GM12864 (cell line): Measurements from ENCODE around the gene GREM1.

Experiments used
- DNase-seq: peaks from one replicate; pipeline ENCODE4 v3.0.0-alpha.2; 2011; ENCODE audit warnings: low read depth
- H3K4me3 ChIP-seq: 2 replicates; pipeline ENCODE4 v1.5.1; 2011; ENCODE audit warnings: mild to moderate bottlenecking, low read depth, low read length, control low read depth
- TF ChIP-seq, protein P1 (sequence below): IDR thresholded peaks from 2 replicates; pipeline ENCODE4 v1.5.1; 2011; ENCODE audit warnings: low read depth, mild to moderate bottlenecking, moderate library complexity, low read length, control low read depth, inconsistent platforms; ENCODE audit errors: missing control alignments

The GREM1 gene

DNA sequence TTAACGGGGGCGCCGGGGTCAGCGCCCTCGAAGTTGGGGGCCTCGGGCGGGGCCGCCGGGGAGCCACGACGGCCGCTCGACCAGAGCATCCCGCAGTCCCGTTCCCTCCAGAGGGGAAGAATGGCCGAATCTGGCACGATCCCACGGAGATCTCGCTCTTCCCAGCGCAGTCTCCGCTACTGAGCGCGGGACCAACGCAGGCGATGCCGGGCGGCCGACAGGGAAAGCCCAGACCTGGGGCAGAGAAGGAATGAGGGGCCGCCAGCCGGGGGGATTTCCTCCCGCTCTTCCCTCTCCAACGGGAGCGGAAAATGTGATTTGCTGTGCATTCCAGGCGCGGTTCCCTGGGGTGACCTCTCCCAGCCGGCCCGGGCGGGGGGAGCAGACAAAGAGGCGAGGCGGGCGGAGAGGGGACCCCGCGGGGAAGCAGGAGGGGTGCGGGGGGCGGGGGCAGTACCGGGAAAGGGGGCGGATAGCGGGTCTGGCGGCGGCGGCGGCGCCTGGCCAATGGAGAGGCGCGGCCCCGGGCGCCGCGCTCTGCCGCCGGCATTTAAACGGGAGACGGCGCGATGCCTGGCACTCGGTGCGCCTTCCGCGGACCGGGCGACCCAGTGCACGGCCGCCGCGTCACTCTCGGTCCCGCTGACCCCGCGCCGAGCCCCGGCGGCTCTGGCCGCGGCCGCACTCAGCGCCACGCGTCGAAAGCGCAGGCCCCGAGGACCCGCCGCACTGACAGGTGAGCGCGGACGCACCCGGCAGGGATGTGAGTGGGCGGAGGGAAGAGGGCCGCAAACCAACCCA is at the start of gene GREM1:
Gene GREM1, plus strand, starts transcription at position 579 of the 801 bp plus-strand sequence. CDS start 12,687 bp downstream, outside the sequence.
- TF ChIP-seq, protein P1, sequence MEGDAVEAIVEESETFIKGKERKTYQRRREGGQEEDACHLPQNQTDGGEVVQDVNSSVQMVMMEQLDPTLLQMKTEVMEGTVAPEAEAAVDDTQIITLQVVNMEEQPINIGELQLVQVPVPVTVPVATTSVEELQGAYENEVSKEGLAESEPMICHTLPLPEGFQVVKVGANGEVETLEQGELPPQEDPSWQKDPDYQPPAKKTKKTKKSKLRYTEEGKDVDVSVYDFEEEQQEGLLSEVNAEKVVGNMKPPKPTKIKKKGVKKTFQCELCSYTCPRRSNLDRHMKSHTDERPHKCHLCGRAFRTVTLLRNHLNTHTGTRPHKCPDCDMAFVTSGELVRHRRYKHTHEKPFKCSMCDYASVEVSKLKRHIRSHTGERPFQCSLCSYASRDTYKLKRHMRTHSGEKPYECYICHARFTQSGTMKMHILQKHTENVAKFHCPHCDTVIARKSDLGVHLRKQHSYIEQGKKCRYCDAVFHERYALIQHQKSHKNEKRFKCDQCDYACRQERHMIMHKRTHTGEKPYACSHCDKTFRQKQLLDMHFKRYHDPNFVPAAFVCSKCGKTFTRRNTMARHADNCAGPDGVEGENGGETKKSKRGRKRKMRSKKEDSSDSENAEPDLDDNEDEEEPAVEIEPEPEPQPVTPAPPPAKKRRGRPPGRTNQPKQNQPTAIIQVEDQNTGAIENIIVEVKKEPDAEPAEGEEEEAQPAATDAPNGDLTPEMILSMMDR, result no peak
- no peak within 1 kb of the TSS for H3K4me3 ChIP-seq

DNA sequence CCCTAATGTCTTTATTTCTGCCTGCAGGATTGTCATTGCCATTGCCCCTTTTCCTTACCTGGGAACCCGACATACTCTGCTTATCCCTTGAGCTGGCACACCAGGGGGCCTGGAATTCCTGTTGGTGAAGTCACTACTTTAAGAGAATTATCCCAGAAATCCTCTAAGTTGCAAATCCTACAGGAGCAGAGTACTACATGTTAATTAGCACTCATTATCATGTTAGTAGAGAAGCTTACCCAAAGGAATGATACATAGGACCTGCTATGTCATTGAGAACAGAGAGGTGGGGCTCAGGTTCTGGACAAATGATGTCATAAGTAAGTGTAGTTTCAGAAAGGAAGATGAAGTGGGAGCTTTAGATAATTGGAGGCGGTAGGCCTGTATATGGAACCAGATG is 48.9 kb upstream of the GREM1 start:
- TF ChIP-seq, protein P1, result no peak
- no peak overlapping the region for H3K4me3 ChIP-seq
- DNase-seq, result no peak

More for the DNA sequence above, at the start of gene GREM1:
- DNase-seq, result no peak

DNA sequence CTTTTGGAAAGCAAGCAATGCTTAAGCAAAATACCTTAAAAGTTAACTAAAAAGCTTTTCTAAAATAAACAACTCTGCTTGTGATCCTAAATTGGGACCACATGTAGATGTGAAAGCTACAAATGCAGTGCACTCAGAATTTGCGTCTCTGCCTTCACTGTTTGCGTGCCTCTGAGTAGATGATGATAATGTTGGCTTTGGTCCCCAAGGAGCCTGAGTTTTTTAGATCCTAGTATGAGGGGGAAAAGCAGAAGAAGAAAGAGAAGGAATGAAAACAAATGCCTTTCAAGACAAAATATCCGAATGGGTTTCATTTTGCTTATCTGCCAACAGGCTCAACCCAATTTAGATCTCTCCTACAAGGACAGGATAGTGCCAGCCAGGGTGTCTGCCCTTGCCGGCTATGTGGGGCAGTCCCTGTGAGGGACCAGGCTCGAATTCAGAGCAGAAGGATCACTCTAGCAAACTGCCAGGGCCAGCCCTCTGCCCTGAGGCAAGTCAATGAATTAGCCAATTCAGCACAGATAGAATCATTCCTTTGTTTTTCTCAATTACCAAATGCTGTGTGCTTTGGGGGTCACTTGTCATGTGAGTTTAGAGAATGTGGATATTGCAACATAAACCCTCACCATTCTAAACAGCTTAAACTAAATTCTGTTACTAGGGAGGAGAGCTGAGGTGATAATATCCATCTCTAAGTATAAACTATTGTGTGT is 47.8 kb upstream of the GREM1 start:
- TF ChIP-seq, protein P1, result no peak
- no peak for DNase-seq
- H3K4me3 ChIP-seq, result no peak overlapping the region

DNA sequence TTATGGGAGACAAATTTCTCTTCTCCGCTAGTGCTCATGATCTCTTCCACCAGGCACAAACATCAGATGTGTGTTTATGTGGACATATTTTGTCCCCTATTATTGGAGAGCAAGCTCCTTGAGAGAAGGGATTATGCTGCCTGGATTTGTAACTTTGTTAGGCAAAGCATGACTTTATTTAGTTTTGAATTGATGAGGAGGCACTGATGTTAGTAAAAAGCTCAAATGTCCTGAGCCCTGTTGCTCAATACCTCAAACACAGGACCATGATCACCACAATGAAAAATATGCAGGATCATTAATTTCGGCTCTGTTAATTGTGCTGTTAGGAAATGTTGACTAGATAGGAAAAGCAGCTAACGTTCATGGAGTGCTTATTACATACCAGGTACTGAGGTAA is 47.2 kb upstream of the GREM1 start:
- TF ChIP-seq, protein P1, result no peak
- DNase-seq, result no peak
- no peak overlapping the region for H3K4me3 ChIP-seq

DNA sequence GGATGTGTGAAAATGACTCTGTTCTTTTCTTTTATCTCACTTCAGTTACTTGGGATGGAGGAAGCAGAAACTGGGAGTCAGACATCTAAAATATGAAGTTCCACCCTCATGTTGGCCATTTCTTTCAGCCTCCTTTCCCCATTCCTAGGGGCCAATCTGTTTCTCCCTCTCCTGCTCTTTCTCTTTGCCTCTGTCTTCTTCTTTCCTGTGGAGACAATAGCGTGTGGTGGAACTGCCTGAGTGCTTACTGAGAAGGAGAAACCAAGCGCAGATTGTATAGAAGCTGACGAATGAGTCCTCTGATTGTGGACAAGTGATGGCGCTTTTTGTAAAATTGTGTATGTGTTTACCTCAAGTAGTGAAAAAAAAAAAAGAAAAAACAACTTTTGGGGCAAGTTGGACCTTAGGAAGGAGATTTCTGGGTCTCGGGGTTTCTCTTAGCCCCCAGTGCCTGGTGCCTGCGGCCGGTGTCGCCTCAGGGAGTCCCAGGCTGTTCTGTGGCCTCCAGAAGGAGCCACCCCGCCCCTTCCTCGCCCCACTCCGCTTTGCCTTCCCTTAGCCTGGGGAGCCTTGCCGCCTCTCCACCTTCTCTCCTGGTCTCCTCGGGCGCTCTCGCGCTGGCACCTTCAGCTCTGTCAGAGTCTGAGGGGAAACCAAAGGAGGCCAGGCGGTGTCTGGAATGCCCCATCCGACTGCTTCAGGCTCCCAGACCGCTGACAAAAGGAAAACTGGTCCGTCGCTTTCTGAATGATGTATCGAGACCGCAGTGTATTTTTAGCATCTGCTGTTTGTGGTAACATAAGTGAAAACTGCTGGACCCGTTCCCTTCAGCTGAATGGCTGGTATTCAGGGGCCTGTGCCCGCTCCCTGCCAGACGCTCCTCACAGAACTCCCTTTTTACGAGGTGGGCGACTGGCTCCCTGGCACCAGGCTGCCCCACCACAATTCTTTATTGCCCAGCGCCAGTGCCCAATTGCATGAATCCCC is 46.2 kb upstream of the GREM1 start:
- no peak overlapping the region for H3K4me3 ChIP-seq
- no peak for DNase-seq
- TF ChIP-seq, protein P1, result no peak

DNA sequence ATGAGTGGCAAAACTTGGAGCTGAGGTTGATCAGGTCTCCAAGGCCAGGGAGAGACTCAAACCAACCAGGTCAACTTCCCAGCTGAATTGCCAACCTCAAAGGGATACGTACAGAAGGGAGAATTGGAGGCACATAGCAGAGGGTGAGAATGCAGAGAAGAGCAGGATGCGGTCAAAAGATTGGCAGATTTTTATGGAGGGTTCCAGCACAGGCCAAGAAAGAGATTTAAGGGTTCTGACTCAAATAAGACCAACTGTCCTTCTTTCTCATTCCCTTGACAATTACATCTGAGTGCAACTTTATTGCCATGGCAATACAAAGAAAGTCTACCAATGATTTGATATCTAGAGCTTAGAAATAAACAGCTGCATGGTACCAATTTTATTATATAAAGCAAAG is 43.1 kb upstream of the GREM1 start:
- DNase-seq, result no peak
- no peak overlapping the region for H3K4me3 ChIP-seq
- TF ChIP-seq, protein P1, result no peak
